ENCODE results near the gene P4HA1.

Gene P4HA1

DNA sequence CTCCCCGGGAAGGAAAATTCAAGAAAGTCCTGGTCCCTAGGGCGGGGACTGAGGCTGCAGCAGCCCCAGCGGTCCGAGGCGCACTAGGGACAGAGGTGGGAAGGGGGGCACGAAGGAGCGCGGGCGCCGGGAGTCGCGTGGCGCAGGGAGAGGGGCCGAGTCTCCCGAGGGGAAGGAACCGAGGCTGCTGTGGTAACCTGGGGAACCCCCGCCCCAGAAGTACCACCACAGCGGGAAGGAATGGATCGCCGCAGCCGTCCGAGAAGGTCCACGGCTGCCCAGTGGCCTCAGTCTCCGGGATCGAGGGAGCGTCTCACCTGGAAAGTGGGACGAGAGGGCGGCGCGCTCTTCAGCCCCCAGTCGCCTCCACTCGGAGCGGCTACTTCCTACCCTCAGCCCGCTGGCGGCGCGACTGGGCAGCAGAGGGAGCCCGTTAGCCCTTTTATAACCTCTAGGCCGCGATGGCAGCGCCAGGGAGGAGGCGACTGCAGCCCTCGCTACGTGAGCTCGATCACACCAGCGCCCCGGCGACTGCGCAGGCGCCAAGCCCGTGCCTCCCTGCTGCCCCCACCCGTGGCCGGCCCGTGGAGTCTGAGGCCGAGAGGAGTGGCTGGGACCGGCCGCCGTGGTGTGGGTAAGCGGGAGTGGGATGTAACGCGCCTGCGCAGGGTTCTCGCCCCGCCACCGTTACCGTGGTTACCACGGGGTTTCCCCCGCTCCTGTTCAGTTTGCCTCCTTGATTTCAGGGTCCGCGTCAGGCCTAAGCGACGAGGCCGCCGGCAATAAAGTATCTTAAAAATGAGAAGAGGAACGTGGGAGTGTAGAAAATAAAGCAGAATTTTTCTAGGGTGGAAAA is at the start of gene P4HA1:
P4HA1 (minus strand) TSS at position 418 of the 856 bp plus-strand sequence. CDS start 21,983 bp downstream, outside the sequence.
- H3K4me3 ChIP-seq, result peak within 1 kb of the TSS; percentile 88
- no peak for TF ChIP-seq Cebpa-rat (IDR thresholded peaks at IDR 0.05)
- H3K9me3 ChIP-seq, result no peaks in the 10 kb centered on the region
- H3K36me3 ChIP-seq, result peaks cover 19% of the 10 kb centered on the region
- H3K27me3 ChIP-seq, result no peaks in the 10 kb centered on the region
- peak within 1 kb of the TSS; percentile 88 for H3K9ac ChIP-seq
- peak within 1 kb of the TSS; percentile 84 for H3K4me2 ChIP-seq
- H3K27ac ChIP-seq, result peak within 1 kb of the TSS; percentile 86
- peaks cover 31% of the 10 kb centered on the region for H4K20me1 ChIP-seq
- H3K4me1 ChIP-seq, result peaks cover 45% of the 10 kb centered on the region

DNA sequence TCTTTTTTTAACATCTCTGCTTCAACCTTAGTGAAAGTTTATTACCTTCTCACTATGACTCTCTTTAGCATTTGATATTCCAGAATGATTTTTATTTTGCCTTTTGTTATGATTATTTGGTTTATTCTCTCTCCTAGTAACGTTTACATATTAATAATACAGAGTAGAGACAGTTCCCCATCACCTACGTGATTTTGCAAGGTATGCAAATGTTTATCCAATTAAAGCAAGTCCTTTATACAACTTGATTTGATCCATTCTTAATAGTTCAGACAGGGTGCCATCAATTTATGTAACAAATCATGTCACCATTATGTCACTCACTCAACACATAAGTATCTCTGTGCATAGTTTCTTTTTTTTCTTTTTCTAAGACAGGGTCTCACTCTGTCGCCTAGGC is 44.9 kb upstream of the P4HA1 start:
- H4K20me1 ChIP-seq, result no peaks in the 10 kb centered on the region
- peaks cover 99% of the 10 kb centered on the region for H3K36me3 ChIP-seq
- no peak overlapping the region for H3K4me3 ChIP-seq
- H3K4me1 ChIP-seq, result no peaks in the 10 kb centered on the region
- no peaks in the 10 kb centered on the region for H3K9me3 ChIP-seq
- no peak overlapping the region for H3K9ac ChIP-seq
- TF ChIP-seq Cebpa-rat (IDR thresholded peaks at IDR 0.05), result no peak
- no peaks in the 10 kb centered on the region for H3K27me3 ChIP-seq
- no peak overlapping the region for H3K4me2 ChIP-seq
- H3K27ac ChIP-seq, result no peak overlapping the region

DNA sequence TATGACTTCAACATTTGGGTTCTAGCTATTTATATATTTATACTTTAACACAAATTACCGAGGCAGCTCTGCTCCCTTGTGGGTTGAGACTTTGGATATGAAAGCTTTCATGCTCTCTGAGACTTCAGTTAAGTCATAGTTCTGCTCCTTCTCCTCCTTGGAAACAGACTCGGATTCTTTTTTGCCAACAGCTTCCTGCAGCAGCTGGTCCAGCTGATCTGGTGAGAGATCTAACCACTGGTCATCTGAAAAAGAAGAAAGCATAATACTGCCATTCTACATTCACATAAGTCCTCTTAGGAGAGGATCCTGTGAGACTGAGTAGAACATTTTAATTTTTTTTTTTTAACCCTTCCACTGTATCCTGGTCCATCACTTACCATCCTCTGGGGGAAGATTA is 42.6 kb upstream of the P4HA1 start:
- no peaks in the 10 kb centered on the region for H3K9me3 ChIP-seq
- H4K20me1 ChIP-seq, result no peaks in the 10 kb centered on the region
- H3K27ac ChIP-seq, result no peak overlapping the region
- no peaks in the 10 kb centered on the region for H3K27me3 ChIP-seq
- H3K4me3 ChIP-seq, result no peak overlapping the region
- no peaks in the 10 kb centered on the region for H3K4me1 ChIP-seq
- H3K4me2 ChIP-seq, result no peak overlapping the region
- peaks cover 99% of the 10 kb centered on the region for H3K36me3 ChIP-seq
- no peak overlapping the region; the same call in 1 of the 2 replicates for H3K9ac ChIP-seq
- no peak for TF ChIP-seq Cebpa-rat (IDR thresholded peaks at IDR 0.05)

DNA sequence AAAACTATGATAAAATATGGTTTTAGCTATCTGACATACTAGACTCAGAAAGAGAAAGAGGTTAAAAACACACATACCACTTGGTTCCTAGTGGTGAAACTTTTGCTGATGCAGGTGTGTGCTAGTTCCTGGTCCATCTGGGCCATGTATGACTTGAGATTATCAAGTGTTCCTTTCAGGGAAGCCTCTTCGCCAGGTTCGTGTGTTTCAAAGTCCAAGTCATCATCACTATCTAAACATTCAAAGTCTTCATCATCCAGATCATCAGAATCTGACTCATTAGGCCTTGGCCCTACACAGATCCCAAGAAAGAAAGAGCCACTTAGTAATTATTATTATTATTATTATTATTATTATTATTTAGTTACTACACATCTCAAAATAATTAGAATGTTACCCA is 40.0 kb upstream of the P4HA1 start:
- Histone ChIP-seq H3K4me1 (peaks cover 21% of the 10 kb centered on the region), H3K27ac (no peak overlapping the region), H3K27me3 (no peaks in the 10 kb centered on the region), H3K4me2 (no peak overlapping the region), H3K36me3 (peaks cover 91% of the 10 kb centered on the region), H3K9ac (no peak overlapping the region), H3K4me3 (no peak overlapping the region), H4K20me1 (no peaks in the 10 kb centered on the region), H3K9me3 (no peaks in the 10 kb centered on the region)
- no peak for TF ChIP-seq Cebpa-rat (IDR thresholded peaks at IDR 0.05)

DNA sequence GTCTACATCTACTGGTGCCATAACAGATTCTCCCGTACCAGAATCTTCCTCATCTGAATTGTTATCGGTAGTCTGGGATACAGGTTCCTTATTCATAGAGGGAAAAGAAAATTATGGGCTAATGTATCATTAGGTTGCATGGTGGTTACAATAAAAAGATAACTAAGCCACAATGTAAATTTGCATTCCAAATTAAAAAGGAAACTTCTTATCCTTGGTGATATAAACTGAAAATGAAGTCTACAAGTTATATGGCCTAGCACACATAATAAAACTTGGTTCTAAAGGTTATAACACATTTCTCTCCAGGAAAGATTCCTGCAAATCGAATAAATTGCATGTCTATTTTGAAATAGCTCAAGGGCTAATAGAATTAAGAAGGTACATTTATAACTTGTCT is 38.1 kb upstream of the P4HA1 start:
- H3K36me3 ChIP-seq, result peaks cover 84% of the 10 kb centered on the region
- no peak overlapping the region for H3K4me3 ChIP-seq

DNA sequence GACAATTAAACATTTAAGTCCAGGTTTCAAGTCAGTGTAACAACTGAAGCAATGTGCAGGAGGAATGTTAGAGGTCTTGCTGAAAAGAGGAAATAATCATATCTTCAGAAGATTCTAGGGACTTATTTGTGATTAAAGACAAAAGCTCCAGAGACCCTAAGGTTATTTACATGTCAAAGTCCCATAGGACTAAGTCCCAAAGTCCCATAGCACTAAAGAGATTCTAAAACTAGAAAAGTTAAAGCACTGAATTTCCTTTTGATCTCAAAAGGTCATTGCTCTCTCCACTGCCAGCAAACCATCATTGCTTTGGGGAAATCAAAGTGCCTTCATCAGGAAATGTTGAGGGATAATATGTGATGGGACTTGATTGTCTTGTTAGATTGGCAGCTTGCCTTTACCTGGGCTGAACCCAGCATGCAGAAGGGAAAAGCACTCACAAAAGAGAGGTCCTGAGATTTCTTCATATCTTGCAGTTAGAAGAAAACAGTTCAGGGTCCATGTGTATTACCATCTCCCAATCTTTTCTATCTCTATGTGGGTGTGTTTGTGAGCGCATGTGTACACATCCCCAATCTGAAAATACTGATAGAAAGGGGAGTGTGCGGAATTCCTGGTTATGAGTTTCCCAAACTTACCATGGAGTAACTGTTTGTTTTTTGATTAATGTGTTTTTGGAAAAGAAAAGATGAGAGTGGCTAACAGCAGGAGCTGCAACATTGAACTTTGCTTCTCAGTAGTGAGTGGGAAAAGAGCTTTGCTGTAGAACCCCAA is 35.4 kb upstream of the P4HA1 start:
- Histone ChIP-seq H3K4me3 (peak overlapping the region; percentile 0; the same call in 1 of the 2 replicates), H3K27me3 (no peaks in the 10 kb centered on the region), H3K9ac (peak overlapping the region; percentile 2; the same call in 1 of the 2 replicates), H3K4me1 (peaks cover 34% of the 10 kb centered on the region), H3K9me3 (no peaks in the 10 kb centered on the region), H3K36me3 (peaks cover 82% of the 10 kb centered on the region), H3K4me2 (peak overlapping the region; percentile 71), H4K20me1 (no peaks in the 10 kb centered on the region), H3K27ac (peak overlapping the region; percentile 44)
- TF ChIP-seq Cebpa-rat (IDR thresholded peaks at IDR 0.05), result no peak

More for the DNA sequence above, 38.1 kb upstream of the P4HA1 start:
- Histone ChIP-seq H3K9ac (no peak overlapping the region), H3K27me3 (no peaks in the 10 kb centered on the region), H3K9me3 (no peaks in the 10 kb centered on the region), H4K20me1 (no peaks in the 10 kb centered on the region), H3K4me2 (no peak overlapping the region), H3K4me1 (peaks cover 34% of the 10 kb centered on the region), H3K27ac (no peak overlapping the region)
- no peak for TF ChIP-seq Cebpa-rat (IDR thresholded peaks at IDR 0.05)

DNA sequence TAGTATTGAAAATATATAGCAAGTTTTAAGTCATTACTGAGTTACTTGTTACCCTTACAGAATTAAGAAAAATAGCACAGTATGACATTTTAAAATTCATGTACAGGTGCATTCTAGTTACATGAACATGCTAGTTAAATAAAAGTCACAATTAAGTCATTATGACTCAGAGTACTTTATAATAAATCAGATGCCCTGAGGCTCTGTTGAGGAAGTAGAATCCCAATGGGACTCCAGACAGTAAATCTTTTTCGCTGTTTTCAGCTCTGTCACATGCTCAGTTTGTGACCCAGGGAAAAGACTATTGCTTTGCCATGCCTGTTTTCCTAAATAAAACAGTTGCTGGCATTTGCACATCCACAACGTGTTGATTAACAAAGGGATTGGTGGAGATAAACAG is 34.6 kb upstream of the P4HA1 start:
- Histone ChIP-seq H3K4me2 (peak overlapping the region; percentile 71), H4K20me1 (no peaks in the 10 kb centered on the region), H3K9ac (peak overlapping the region; percentile 2; the same call in 1 of the 2 replicates), H3K27ac (peak overlapping the region; percentile 44; the same call in 1 of the 2 replicates), H3K4me3 (no peak overlapping the region), H3K9me3 (no peaks in the 10 kb centered on the region), H3K4me1 (peaks cover 34% of the 10 kb centered on the region), H3K27me3 (no peaks in the 10 kb centered on the region), H3K36me3 (peaks cover 82% of the 10 kb centered on the region)
- TF ChIP-seq Cebpa-rat (IDR thresholded peaks at IDR 0.05), result no peak

DNA sequence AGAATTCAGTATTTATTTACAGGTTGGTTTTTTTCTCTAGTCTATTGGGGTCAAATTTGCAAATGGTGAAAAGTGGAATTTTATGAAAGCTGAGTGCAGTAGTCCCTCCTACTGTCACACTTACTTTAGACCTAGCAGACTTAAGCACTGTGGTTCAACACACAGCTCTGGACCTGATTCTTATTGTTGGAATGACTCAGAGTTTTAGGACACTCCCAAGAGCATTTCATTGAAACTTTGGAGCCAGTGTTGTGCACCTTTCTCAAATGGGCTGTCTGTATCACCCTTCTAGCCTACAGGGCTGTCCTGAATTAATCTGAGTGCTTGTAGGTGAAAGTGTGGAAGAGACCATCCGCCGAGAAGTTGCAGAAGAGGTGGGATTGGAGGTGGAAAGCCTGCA is 29.7 kb upstream of the P4HA1 start:
- no peaks in the 10 kb centered on the region for H3K27me3 ChIP-seq
- H3K4me1 ChIP-seq, result peaks cover 10% of the 10 kb centered on the region
- no peak for TF ChIP-seq Cebpa-rat (IDR thresholded peaks at IDR 0.05)

DNA sequence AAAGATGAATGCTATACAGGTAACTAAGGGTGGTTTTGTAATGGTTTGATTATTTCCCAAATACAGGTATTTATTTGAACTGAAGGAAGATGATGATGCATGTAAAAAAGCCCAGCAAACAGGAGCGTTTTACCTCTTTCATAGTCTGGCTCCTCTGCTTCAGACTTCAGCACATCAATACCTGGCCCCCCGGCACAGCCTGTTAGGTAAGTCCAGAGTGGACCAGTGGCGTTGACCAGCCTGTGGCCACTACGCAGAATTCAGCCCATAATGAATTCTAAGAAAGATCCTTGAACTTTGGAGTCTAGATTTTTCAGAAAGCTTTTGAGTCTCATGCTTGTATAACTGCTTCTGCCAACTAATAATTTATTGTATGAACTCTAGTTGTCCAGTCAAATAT is 23.3 kb upstream of the P4HA1 start:
- Histone ChIP-seq H3K27ac (peak overlapping the region; percentile 86; the same call in 1 of the 2 replicates), H4K20me1 (no peaks in the 10 kb centered on the region), H3K4me1 (peaks cover 52% of the 10 kb centered on the region), H3K27me3 (no peaks in the 10 kb centered on the region), H3K9me3 (no peaks in the 10 kb centered on the region), H3K36me3 (peaks cover 45% of the 10 kb centered on the region), H3K4me3 (no peak overlapping the region), H3K4me2 (0 out of 2 replicates have a peak overlapping the region, but pooled peaks have one; percentile 87), H3K9ac (no peak overlapping the region)
- TF ChIP-seq Cebpa-rat (IDR thresholded peaks at IDR 0.05), result no peak

More for the DNA sequence above, 29.7 kb upstream of the P4HA1 start:
- Histone ChIP-seq H4K20me1 (no peaks in the 10 kb centered on the region), H3K4me3 (no peak overlapping the region), H3K27ac (no peak overlapping the region), H3K4me2 (no peak overlapping the region), H3K36me3 (peaks cover 85% of the 10 kb centered on the region), H3K9ac (no peak overlapping the region), H3K9me3 (no peaks in the 10 kb centered on the region)

All from BLaER1 (cell line).